CD14-positive monocyte (primary cell): ENCODE measurements around the gene GREM1. TPM values are rescaled to one million over a fixed set of nuclear protein-coding genes. Genes with fewer than 3 reads are reported as not detected.

Experiments used
- DNase-seq, 3 donors: peaks; one replicate each; pipeline ENCODE4 v3.0.0-alpha.2; 2011 to 2022
- H2AFZ ChIP-seq: 2 replicates; pipeline ENCODE4 v1.6.0; 2012; ENCODE audit warnings: mild to moderate bottlenecking, low read depth, low read length, inconsistent platforms; ENCODE audit not compliant: insufficient read depth, poor library complexity, severe bottlenecking
- H3K27ac ChIP-seq, 2 donors: 1 replicate in 1 of 2; 2 replicates in 1 of 2; pipeline ENCODE4 v1.5.1; 2012 to 2013; ENCODE audit warnings: low read length in 2 of 2, control low read depth in 1 of 2, inconsistent platforms in 1 of 2, low read depth in 1 of 2, mild to moderate bottlenecking in 1 of 2
- H3K27me3 ChIP-seq, 2 donors: one replicate each; pipeline versions ENCODE4 v1.6.0 to v1.6.1; 2011 to 2013; ENCODE audit warnings: low read length in 2 of 2; ENCODE audit not compliant: control insufficient read depth in 2 of 2, insufficient read depth in 2 of 2
- H3K36me3 ChIP-seq, 2 donors: replicated peaks in 1 of 2; 1 replicate in 1 of 2; 2 replicates in 1 of 2; pipeline versions ENCODE4 v1.5.1 to v1.6.1; 2012 to 2013; ENCODE audit warnings: low read length in 2 of 2, control low read depth in 1 of 2, inconsistent platforms in 1 of 2, mild to moderate bottlenecking in 1 of 2; ENCODE audit not compliant: insufficient read depth in 2 of 2, control insufficient read depth in 1 of 2
- H3K4me1 ChIP-seq, 2 donors: 1 replicate in 1 of 2; 2 replicates in 1 of 2; pipeline versions ENCODE4 v1.5.1 to v1.6.1; 2012 to 2013; ENCODE audit warnings: low read length in 2 of 2, control low read depth in 1 of 2, inconsistent platforms in 1 of 2, mild to moderate bottlenecking in 1 of 2, moderate library complexity in 1 of 2; ENCODE audit not compliant: insufficient read depth in 2 of 2, control insufficient read depth in 1 of 2
- H3K4me2 ChIP-seq: replicated peaks from 2 replicates; pipeline ENCODE3; 2012; ENCODE audit warnings: low read length, moderate library complexity, mild to moderate bottlenecking; ENCODE audit not compliant: poor library complexity, severe bottlenecking; ENCODE audit errors: extremely low read depth
- H3K4me3 ChIP-seq, 3 experiments: fragments of 200-600 bp in 1 of 3; sonication (generic) in 1 of 3; replicated peaks in 1 of 3; 1 replicate in 2 of 3; 2 replicates in 1 of 3; pipeline ENCODE4 v1.5.1; 2011 to 2013; ENCODE audit warnings: low read length in 3 of 3, mild to moderate bottlenecking in 3 of 3, control low read depth in 2 of 3, low read depth in 2 of 3, inconsistent platforms in 1 of 3, moderate library complexity in 1 of 3
- H3K79me2 ChIP-seq: 2 replicates; pipeline ENCODE4 v1.6.0; 2012; ENCODE audit warnings: mild to moderate bottlenecking, control low read depth, inconsistent platforms, low read length, moderate library complexity; ENCODE audit not compliant: insufficient read depth
- H3K9ac ChIP-seq: 2 replicates; pipeline ENCODE4 v1.6.0; 2017; ENCODE audit warnings: low read length, mild to moderate bottlenecking; ENCODE audit not compliant: insufficient read depth, poor library complexity, severe bottlenecking
- H3K9me3 ChIP-seq, 2 donors: replicated peaks in 1 of 2; 1 replicate in 1 of 2; 2 replicates in 1 of 2; pipeline versions ENCODE4 v1.5.1 to v1.6.1; 2012 to 2013; ENCODE audit warnings: low read length in 2 of 2, control low read depth in 1 of 2; ENCODE audit not compliant: control insufficient read depth in 1 of 2, insufficient read depth in 1 of 2
- H4K20me1 ChIP-seq: 2 replicates; pipeline ENCODE4 v1.6.0; 2012; ENCODE audit warnings: mild to moderate bottlenecking, low read length, control low read depth, moderate library complexity; ENCODE audit not compliant: insufficient read depth
- H3K27ac Mint-ChIP-seq, 7 donors: one replicate each; pipeline ENCODE4 v1.8.0; 2020; ENCODE audit warnings: mild to moderate bottlenecking in 7 of 7, mixed read lengths in 7 of 7, moderate library complexity in 6 of 7, inconsistent platforms in 2 of 7
- H3K27me3 Mint-ChIP-seq, 3 donors: one replicate each; pipeline ENCODE4 v1.8.0; 2021 to 2022; ENCODE audit warnings: low read depth in 3 of 3, mild to moderate bottlenecking in 3 of 3, mixed read lengths in 3 of 3, moderate library complexity in 3 of 3, inconsistent platforms in 1 of 3
- H3K36me3 Mint-ChIP-seq, 2 donors: one replicate each; pipeline ENCODE4 v1.8.0; 2020; ENCODE audit warnings: mixed read lengths in 2 of 2, inconsistent platforms in 1 of 2, mild to moderate bottlenecking in 1 of 2
- H3K4me1 Mint-ChIP-seq: one replicate; pipeline ENCODE4 v1.8.0; 2020; ENCODE audit warnings: mild to moderate bottlenecking, mixed read lengths
- H3K4me3 Mint-ChIP-seq, 2 donors: one replicate each; pipeline ENCODE4 v1.8.0; 2020; ENCODE audit warnings: mild to moderate bottlenecking in 2 of 2, mixed read lengths in 2 of 2, moderate library complexity in 1 of 2
- H3K9me3 Mint-ChIP-seq, 7 donors: one replicate each; pipeline ENCODE4 v1.8.0; 2020 to 2022; ENCODE audit warnings: mixed read lengths in 7 of 7, mild to moderate bottlenecking in 6 of 7, moderate library complexity in 6 of 7, inconsistent platforms in 2 of 7
- WGBS: methylation state at CpG from one replicate; pipeline ENCODE4 v1.1.5; 2013; ENCODE audit warnings: missing lambda C conversion rate; ENCODE audit not compliant: insufficient coverage; 5-methylcytosine and 5-hydroxymethylcytosine counted together
- intact Hi-C, 2 donors: fragments of 100-400 bp; cut with micrococcal nuclease; formaldehyde crosslinking; loops; one replicate each; pipeline versions ENCODE4 v1.15.0 to v1.15.1; 2023
- polyA plus RNA-seq, 3 donors: library from polyadenylated mRNA; depleted of rRNA in 1 of 3; unstranded in 2 of 3; stranded (reverse) in 1 of 3; fragments of 300-500 nt in 2 of 3; fragments of >200 nt in 1 of 3; fragmentation: Illumina TruSeq in 2 of 3; gene quantifications; 1 replicate in 2 of 3; 2 replicates in 1 of 3; pipeline ENCODE4 v1.2.3, GENCODE V29; 2012 to 2021
- TF ChIP-seq, protein P1 (sequence below): fragments of 200-600 bp; IDR thresholded peaks from one replicate; pipeline ENCODE4 v1.8.0; 2022; ENCODE audit warnings: antibody characterized with exemption, mild to moderate bottlenecking

GREM1 gene
- polyA plus RNA-seq, 3 donors, result not detected

- H3K4me3 ChIP-seq, result no peak overlapping the region
- no peak overlapping the region for H3K4me2 ChIP-seq
- Mint-ChIP-seq H3K4me1 (peaks cover 5% of the 10 kb centered on the region), H3K36me3 (no peaks in the 10 kb centered on the region), H3K4me3 (no peak overlapping the region), H3K27me3 (peaks cover 11 to 24% (median 17%) of the 10 kb centered on the region in 3 donors), H3K27ac (no peak overlapping the region), H3K9me3 (peaks cover 0 to 7% (median under 1%) of the 10 kb centered on the region in 7 donors)
- H3K4me1 ChIP-seq, result no peaks in the 10 kb centered on the region
- H3K27me3 ChIP-seq, result peaks cover 3 to 8% of the 10 kb centered on the region in 2 donors
- no peaks in the 10 kb centered on the region for H3K9me3 ChIP-seq
- H3K79me2 ChIP-seq, result no peaks in the 10 kb centered on the region
- H3K27ac ChIP-seq, result no peak overlapping the region
- TF ChIP-seq, protein P1, sequence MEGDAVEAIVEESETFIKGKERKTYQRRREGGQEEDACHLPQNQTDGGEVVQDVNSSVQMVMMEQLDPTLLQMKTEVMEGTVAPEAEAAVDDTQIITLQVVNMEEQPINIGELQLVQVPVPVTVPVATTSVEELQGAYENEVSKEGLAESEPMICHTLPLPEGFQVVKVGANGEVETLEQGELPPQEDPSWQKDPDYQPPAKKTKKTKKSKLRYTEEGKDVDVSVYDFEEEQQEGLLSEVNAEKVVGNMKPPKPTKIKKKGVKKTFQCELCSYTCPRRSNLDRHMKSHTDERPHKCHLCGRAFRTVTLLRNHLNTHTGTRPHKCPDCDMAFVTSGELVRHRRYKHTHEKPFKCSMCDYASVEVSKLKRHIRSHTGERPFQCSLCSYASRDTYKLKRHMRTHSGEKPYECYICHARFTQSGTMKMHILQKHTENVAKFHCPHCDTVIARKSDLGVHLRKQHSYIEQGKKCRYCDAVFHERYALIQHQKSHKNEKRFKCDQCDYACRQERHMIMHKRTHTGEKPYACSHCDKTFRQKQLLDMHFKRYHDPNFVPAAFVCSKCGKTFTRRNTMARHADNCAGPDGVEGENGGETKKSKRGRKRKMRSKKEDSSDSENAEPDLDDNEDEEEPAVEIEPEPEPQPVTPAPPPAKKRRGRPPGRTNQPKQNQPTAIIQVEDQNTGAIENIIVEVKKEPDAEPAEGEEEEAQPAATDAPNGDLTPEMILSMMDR, result no peak
- intact Hi-C loops, result no loop called here
- H4K20me1 ChIP-seq, result no peaks in the 10 kb centered on the region
- no peak overlapping the region for H3K9ac ChIP-seq
- DNase-seq, result no peak
- H3K36me3 ChIP-seq, result no peaks in the 10 kb centered on the region
- 100% methylated on average over 2 of the region's 6 CpGs for WGBS
- no peak overlapping the region for H2AFZ ChIP-seq
These were observed 14.9 kb downstream of the GREM1 start for GRCh38 chr15:32732574-32733157.

GRCh38 chr15:32733281-32733680 is 15.5 kb downstream of the GREM1 start:
- Histone ChIP-seq H3K27ac (no peak overlapping the region), H2AFZ (no peak overlapping the region), H3K4me3 (no peak overlapping the region), H3K9me3 (no peaks in the 10 kb centered on the region), H3K4me1 (no peaks in the 10 kb centered on the region), H3K27me3 (peaks cover 3 to 8% of the 10 kb centered on the region in 2 donors), H3K9ac (no peak overlapping the region), H3K4me2 (no peak overlapping the region), H3K36me3 (no peaks in the 10 kb centered on the region), H4K20me1 (no peaks in the 10 kb centered on the region), H3K79me2 (no peaks in the 10 kb centered on the region)
- DNase-seq, result no peak
- Mint-ChIP-seq H3K27ac (no peak overlapping the region), H3K9me3 (peaks cover 0 to 3% (median 0%) of the 10 kb centered on the region in 7 donors), H3K36me3 (no peaks in the 10 kb centered on the region), H3K4me3 (no peak overlapping the region), H3K27me3 (peaks cover 11 to 24% (median 17%) of the 10 kb centered on the region in 3 donors), H3K4me1 (peaks cover 5% of the 10 kb centered on the region)
- TF ChIP-seq, protein P1, result no peak
- intact Hi-C loops, result no loop called here
- no CpG with 5 or more reads among the region's 3 CpGs for WGBS
